ES-I3 (cell line): ENCODE results near the gene GSTA2.
A peak's percentile ranks its signal among the peaks of the same experiment; 100 is the strongest.

Source experiments
- H3K36me3 ChIP-seq: 2 replicates; pipeline ENCODE4 v1.6.1; 2013; ENCODE audit warnings: mild to moderate bottlenecking, low read length, control low read depth, moderate library complexity; ENCODE audit not compliant: insufficient read depth
- H3K4me1 ChIP-seq: 2 replicates; pipeline ENCODE4 v1.6.1; 2013; ENCODE audit warnings: mild to moderate bottlenecking, control low read depth, low read length; ENCODE audit not compliant: insufficient read depth
- H3K9ac ChIP-seq: 2 replicates; pipeline ENCODE4 v1.6.1; 2013; ENCODE audit warnings: low read depth, mild to moderate bottlenecking, low read length, moderate library complexity
- H3K9me3 ChIP-seq: 2 replicates; pipeline ENCODE4 v1.6.1; 2013; ENCODE audit warnings: mild to moderate bottlenecking, low read length, moderate library complexity; ENCODE audit not compliant: control insufficient read depth, insufficient read depth

The GSTA2 gene

DNA sequence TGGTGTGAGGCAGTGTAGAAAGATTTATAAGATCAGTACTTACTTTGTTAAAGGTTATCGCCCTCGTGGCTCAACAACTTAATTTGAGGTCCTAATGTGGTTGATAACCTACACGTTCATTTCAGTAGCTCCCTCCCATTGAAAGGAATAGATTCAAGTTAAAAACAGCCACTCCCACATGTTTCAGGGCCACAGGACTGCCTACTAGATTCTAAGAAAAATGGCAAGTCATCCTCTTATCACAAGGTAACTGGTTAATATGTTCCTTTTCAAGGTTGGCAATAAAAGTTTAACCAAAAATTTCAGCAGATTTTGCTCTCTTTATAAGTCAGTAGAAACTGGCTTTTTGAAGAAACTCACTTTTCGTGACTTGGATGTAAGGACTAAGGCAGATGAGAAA, 17.1 kb downstream of the GSTA2 start:
- no peaks in the 10 kb centered on the region for H3K9me3 ChIP-seq
- H3K9ac ChIP-seq = no peak overlapping the region
- no peaks in the 10 kb centered on the region for H3K36me3 ChIP-seq
- peaks cover 5% of the 10 kb centered on the region; the same call in 1 of the 2 replicates for H3K4me1 ChIP-seq

GRCh38 chr6:52745764-52746201, 17.5 kb downstream of the GSTA2 start:
- peaks cover 5% of the 10 kb centered on the region; the same call in 1 of the 2 replicates for H3K4me1 ChIP-seq
- no peaks in the 10 kb centered on the region for H3K36me3 ChIP-seq
- H3K9ac ChIP-seq = no peak overlapping the region
- H3K9me3 ChIP-seq = no peaks in the 10 kb centered on the region

DNA sequence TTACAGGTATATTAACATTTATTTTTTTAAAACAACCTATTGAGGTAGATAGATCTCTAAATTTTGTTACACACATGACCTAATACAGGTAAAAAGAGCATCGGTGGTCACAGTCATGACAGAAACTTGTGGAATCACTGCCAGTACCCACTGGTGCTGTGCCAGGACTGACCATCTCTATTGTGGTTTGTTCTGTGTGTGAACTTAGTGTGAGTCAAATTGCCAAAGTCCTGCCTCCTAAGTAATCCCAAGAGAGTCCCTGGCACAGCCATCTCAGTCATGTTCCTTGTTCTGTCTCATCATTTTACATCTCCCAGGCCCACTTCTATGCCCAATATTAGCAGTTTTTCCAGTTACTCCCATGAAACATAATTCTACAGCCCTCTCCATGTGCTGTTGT, 21.4 kb downstream of the GSTA2 start:
- Histone ChIP-seq H3K9ac (no peak overlapping the region), H3K4me1 (no peaks in the 10 kb centered on the region), H3K36me3 (no peaks in the 10 kb centered on the region), H3K9me3 (no peaks in the 10 kb centered on the region)

DNA sequence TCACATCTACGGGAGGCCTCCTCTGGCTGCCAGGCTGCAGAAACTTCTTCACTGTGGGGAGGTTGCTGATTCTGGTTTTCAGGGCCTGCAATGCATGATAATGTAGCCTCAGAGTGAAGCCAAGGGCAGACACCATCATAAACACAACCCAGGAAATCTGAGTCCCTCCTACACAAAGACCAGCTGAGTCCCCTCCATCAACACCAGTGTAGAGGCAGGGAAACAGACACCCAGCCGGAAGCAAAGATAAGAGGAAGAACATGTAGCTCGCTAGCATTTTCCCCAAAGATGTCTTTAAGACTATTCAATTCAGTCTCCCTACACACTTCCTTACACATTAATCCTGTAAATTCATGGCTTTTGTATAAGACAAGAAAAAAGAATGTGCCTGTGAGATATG, 23.6 kb downstream of the GSTA2 start:
- Histone ChIP-seq H3K36me3 (no peaks in the 10 kb centered on the region), H3K9me3 (no peaks in the 10 kb centered on the region), H3K9ac (no peak overlapping the region), H3K4me1 (no peaks in the 10 kb centered on the region)

DNA sequence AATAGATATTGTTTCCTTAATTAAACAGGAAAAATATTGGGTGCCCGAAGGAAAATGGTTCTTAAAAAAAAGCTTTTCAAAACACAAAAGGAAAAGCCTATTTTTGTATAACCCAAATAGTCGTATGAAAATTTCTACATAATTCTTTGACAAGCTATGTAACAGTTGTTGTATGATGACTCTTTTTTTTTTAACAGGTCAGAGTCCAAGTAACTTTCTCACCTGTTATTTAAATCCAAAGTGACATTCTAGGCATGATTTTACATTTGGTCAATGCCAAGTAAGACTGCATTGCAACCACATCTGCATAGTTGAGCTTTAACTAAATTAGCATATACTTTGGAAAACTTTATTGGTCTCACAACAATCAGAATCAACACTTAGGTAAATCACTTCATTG, 24.1 kb downstream of the GSTA2 start:
- H3K9me3 ChIP-seq = no peaks in the 10 kb centered on the region
- H3K36me3 ChIP-seq = no peaks in the 10 kb centered on the region
- H3K4me1 ChIP-seq = no peaks in the 10 kb centered on the region
- H3K9ac ChIP-seq = no peak overlapping the region

DNA sequence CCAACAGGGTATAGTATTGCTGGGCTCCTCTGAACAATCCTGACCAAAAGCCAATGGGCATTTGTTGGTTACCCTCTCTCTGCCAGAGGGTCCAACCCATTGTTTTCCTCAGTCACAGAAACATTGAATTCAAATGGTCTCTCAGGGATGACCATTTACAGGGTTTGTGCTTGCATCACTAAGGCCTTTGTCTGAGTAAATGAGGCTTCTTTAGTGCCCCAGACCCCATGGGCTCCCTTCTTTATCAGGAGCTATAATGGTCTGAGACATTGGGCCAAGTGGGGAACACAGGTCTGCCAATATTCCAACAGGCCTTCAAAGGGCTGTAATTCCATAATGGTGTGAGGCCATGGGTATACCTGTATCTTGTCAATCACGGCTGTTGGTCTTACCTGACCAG, 27.1 kb downstream of the GSTA2 start:
- H3K9me3 ChIP-seq = no peaks in the 10 kb centered on the region
- peaks cover 11% of the 10 kb centered on the region for H3K4me1 ChIP-seq
- no peaks in the 10 kb centered on the region for H3K36me3 ChIP-seq
- no peak overlapping the region for H3K9ac ChIP-seq

DNA sequence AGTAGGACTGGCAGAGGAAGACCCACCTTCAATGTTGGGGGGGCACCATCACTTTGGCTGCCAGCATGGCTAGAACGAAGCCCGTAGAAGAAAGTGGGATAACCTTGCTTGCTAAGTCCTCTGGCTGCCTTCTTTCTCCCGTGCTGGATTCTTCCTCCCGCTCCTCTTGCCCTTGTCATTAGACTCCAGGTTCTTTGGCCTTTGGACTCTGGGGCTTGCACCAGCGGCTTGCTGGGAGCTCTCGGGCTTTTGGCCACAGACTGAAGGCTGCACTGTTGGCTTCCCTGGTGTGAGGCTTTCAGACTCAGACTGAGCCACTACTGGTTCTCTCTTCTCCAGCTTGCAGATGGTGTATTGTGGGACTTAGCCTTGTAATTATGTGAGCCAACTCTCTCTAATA, 28.2 kb downstream of the GSTA2 start:
- Histone ChIP-seq H3K4me1 (peaks cover 16% of the 10 kb centered on the region), H3K9me3 (no peaks in the 10 kb centered on the region), H3K9ac (no peak overlapping the region), H3K36me3 (no peaks in the 10 kb centered on the region)

GRCh38 chr6:52734072-52734471, 29.2 kb downstream of the GSTA2 start:
- no peaks in the 10 kb centered on the region for H3K9me3 ChIP-seq
- H3K4me1 ChIP-seq = peaks cover 16% of the 10 kb centered on the region
- H3K9ac ChIP-seq = no peak overlapping the region
- H3K36me3 ChIP-seq = no peaks in the 10 kb centered on the region

DNA sequence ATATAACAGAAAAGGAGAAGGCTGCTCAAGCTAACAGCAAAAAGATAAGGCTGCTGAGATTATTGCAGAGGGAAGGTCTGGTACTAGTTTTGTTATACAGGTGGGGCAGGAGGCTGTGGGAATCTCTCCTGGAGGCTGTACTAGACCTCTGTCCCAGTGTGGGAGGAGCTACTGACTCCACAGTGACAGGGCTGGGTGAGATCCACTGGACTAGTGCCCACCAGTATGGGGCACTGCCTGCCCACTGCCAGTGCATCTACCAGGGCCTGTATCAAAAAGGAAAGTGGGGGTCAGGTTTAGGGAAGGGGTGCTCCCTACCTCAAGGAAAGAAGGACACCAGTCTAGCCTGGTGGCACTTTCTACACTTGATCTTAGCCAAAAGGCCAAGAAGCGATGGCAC, 30.1 kb downstream of the GSTA2 start:
- peaks cover 16% of the 10 kb centered on the region for H3K4me1 ChIP-seq
- no peak overlapping the region for H3K9ac ChIP-seq
- no peaks in the 10 kb centered on the region for H3K9me3 ChIP-seq
- no peaks in the 10 kb centered on the region for H3K36me3 ChIP-seq

DNA sequence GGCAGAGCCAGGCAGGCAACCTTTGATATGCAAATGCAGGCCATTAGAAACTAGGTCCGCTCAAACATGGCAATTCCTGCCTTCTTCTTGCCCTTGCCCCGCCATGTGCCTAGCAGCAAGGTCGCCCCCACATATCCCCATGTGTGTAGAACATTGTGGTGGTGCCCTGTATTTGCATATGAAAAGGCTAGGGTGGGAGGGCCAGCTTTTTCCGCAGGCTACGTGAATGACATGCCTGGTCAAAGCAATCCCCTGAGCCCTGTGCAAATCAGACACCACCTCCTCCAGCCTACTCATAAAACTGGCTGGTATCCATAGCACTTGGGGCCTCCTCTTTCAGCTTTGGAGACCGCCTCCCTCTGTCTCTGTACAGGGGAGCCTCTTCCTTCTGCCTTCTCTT, 31.6 kb downstream of the GSTA2 start:
- Histone ChIP-seq H3K9me3 (no peaks in the 10 kb centered on the region), H3K36me3 (no peaks in the 10 kb centered on the region), H3K4me1 (peaks cover 16% of the 10 kb centered on the region), H3K9ac (peak overlapping the region; percentile 17; the same call in 1 of the 2 replicates)

DNA sequence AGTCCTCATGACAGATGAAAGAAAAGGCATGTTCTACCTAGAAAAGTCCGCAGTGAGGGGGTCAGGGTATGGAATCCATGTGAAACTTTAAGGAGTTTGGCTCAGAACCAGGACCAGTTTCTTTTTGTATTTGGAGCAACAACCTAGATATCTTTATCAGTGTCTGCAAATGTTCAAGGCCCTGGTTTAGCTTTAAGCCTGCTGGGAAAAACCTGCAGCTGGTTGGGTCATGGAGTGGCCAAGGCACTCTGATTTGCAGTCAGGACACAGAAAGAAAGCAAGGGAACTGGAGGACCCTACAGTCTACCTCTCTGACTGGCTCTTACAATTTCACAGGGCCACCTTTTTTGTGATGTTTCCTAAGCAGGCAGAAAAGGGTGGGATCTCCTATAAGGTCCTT, 33.7 kb downstream of the GSTA2 start:
- H3K4me1 ChIP-seq = peaks cover 30% of the 10 kb centered on the region
- no peak overlapping the region for H3K9ac ChIP-seq
- no peaks in the 10 kb centered on the region for H3K9me3 ChIP-seq
- H3K36me3 ChIP-seq = no peaks in the 10 kb centered on the region

DNA sequence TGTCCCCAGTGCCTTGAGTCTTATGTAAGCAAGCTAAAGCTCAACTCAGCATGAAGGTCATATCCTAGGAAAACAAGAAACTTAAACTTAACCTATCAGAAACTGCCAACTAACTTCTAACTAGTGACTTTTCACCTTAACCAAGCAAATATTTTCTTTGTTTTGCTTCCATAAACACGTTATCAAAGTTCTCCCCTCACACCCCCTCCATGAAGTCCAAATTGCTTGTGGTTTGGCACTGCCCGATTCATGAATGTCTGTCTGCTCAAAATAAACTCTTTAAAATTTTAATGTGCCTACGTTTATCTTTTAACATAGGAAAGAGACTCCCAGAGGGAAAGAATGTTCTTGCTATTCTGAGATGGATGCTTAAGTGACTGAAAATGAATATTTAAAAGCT, 34.9 kb downstream of the GSTA2 start:
- Histone ChIP-seq H3K9ac (no peak overlapping the region), H3K4me1 (peaks cover 31% of the 10 kb centered on the region), H3K36me3 (no peaks in the 10 kb centered on the region), H3K9me3 (no peaks in the 10 kb centered on the region)

- peaks cover 31% of the 10 kb centered on the region for H3K4me1 ChIP-seq
- H3K9ac ChIP-seq = no peak overlapping the region
- H3K36me3 ChIP-seq = no peaks in the 10 kb centered on the region
- H3K9me3 ChIP-seq = no peaks in the 10 kb centered on the region
Measured at GRCh38 chr6:52727908-52728307, 35.4 kb downstream of the GSTA2 start.

- Histone ChIP-seq H3K4me1 (peaks cover 26% of the 10 kb centered on the region), H3K36me3 (no peaks in the 10 kb centered on the region), H3K9ac (no peak overlapping the region), H3K9me3 (no peaks in the 10 kb centered on the region)
Measured at GRCh38 chr6:52726741-52727535, 36.3 kb downstream of the GSTA2 start.

DNA sequence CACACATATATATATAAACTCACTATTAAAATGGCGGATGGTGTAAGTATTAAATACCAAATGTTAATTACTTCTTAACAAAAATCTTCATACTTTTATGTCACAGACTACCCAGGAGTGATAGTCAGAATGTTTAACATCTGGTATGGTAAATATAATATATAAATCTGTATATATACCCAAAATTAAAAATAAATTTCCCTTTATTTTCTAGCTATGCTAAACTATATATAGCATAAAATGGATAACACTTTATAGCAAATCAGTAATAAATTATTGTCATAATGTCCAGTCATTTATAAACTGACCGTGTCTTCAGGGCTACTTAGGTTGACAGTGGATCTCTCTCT, 37.1 kb downstream of the GSTA2 start:
- H3K9ac ChIP-seq = no peak overlapping the region
- H3K9me3 ChIP-seq = no peaks in the 10 kb centered on the region
- no peaks in the 10 kb centered on the region for H3K36me3 ChIP-seq
- peaks cover 20% of the 10 kb centered on the region for H3K4me1 ChIP-seq
